HG02852 (cell line): ENCODE data around the gene PBX1.

Experiments
- ATAC-seq: cut with Tn5 transposase; IDR thresholded peaks from one replicate; pipeline ENCODE4 v1.9.1; 2021; ENCODE audit warnings: mild to moderate bottlenecking, moderate library complexity; ENCODE audit not compliant: unreplicated experiment

PBX1 gene

GRCh38 chr1:164693564-164694359 is 134.8 kb downstream of the PBX1 start:
- no peak for ATAC-seq

- ATAC-seq: no peak
Observed at GRCh38 chr1:164694505-164694904, 135.5 kb downstream of the PBX1 start.

- ATAC-seq: no peak
Observed at GRCh38 chr1:164695956-164696665, 137.1 kb downstream of the PBX1 start.

- ATAC-seq: no peak
Observed at GRCh38 chr1:164699815-164700491, 141.0 kb downstream of the PBX1 start.

- ATAC-seq: no peak
Observed at GRCh38 chr1:164700683-164701082, 141.7 kb downstream of the PBX1 start.

GRCh38 chr1:164701189-164701761 is 142.3 kb downstream of the PBX1 start:
- ATAC-seq: no peak

GRCh38 chr1:164702216-164702615 is 143.2 kb downstream of the PBX1 start:
- no peak for ATAC-seq

GRCh38 chr1:164702664-164703063 is 143.7 kb downstream of the PBX1 start:
- no peak for ATAC-seq

- no peak for ATAC-seq
Observed at GRCh38 chr1:164703463-164703862, 144.5 kb downstream of the PBX1 start.

- no peak for ATAC-seq
Observed at GRCh38 chr1:164703960-164704411, 145.0 kb downstream of the PBX1 start.

- no peak for ATAC-seq
Observed at GRCh38 chr1:164704954-164705353, 146.0 kb downstream of the PBX1 start.

GRCh38 chr1:164706606-164706987 is 147.6 kb downstream of the PBX1 start:
- ATAC-seq: no peak

- ATAC-seq: no peak
Observed at GRCh38 chr1:164707868-164708331, 148.9 kb downstream of the PBX1 start.

GRCh38 chr1:164708596-164708995 is 149.6 kb downstream of the PBX1 start:
- ATAC-seq: no peak

- ATAC-seq: no peak
Observed at GRCh38 chr1:164709126-164709525, 150.1 kb downstream of the PBX1 start.

GRCh38 chr1:164709541-164710278 is 150.7 kb downstream of the PBX1 start:
- no peak for ATAC-seq

- no peak for ATAC-seq
Observed at GRCh38 chr1:164712131-164713036, 153.4 kb downstream of the PBX1 start.

- ATAC-seq: no peak
Observed at GRCh38 chr1:164713456-164714207, 154.6 kb downstream of the PBX1 start.
